GM19099 (cell line): ENCODE data around the gene PTPRD.

Source experiments
- POLR2A ChIP-seq: IDR thresholded peaks from 3 replicates; pipeline ENCODE4 v1.6.1; 2011; ENCODE audit warnings: low read depth; ENCODE audit not compliant: insufficient read length; ENCODE audit errors: extremely low read depth

The PTPRD gene

DNA sequence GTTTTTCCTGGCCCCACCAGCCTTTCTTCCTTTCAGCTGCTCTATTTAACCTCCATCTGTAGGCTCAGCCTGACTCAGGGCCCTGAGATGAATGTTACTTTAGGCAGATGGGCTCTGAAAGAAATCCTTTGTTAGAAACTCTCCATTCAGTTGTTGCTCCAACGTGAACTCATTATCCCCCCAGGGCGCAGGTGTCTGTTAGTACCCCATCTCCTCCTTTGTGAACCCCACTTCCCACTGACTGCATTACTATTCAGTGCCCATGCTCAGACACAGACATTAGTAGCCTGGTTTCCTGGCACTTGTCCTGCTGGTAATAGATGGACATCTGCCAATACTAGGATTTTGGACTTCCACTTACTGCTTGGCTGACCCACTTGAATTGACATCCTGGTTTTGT lies 1271.6 kb downstream of the PTPRD start:
- TF ChIP-seq POLR2A, result no peak

- TF ChIP-seq POLR2A, result no peak
Measured at GRCh38 chr9:9337129-9337528, 1275.7 kb downstream of the PTPRD start.

- no peak for TF ChIP-seq POLR2A
Measured at GRCh38 chr9:9326749-9327148, 1286.1 kb downstream of the PTPRD start.

GRCh38 chr9:9319007-9319406 lies 1293.8 kb downstream of the PTPRD start:
- TF ChIP-seq POLR2A, result no peak

DNA sequence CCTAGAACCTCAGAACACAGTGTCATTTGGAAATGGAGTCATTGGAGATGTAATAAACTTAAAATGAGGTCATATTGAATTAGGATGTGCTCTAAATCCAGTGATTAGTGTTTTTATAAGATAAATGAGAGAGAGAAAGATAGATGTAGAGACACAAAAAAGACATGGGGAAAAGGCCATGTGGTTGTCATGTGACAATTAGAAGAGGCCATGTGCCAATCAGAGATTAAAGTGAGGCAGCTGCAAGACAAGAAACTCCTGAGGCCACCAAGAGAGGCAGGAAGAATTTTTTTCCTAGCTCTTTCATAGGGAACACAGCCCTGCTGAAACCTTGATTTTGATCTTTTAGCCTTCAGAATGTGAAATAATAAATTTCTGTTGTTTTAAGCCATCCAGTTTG lies 1307.2 kb downstream of the PTPRD start:
- TF ChIP-seq POLR2A, result no peak

- no peak for TF ChIP-seq POLR2A
Measured at GRCh38 chr9:9299134-9299533, 1313.7 kb downstream of the PTPRD start.

- TF ChIP-seq POLR2A, result no peak
Measured at GRCh38 chr9:9286001-9286400, 1326.8 kb downstream of the PTPRD start.

DNA sequence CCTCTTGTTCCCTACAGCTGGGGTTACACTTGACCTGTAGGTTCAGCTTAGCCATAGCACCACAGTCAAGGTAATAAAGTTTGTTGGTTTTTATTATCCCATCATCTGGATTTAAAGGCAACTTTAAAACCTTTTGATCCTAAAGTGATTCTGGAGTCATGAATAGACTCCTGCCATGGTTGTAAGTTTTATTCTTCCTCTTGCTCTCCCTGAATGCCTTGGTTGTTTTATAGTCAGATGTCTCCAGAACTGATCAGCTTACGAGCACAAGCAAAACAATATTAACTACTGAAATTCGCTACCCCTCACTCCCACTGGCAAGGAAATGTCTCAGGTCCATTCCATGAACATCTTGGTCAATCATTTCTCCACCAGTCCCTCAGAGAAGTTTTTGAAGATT lies 1328.6 kb downstream of the PTPRD start:
- no peak for TF ChIP-seq POLR2A

- no peak for TF ChIP-seq POLR2A
Measured at GRCh38 chr9:9283159-9283986, 1329.4 kb downstream of the PTPRD start.

- TF ChIP-seq POLR2A, result no peak
Measured at GRCh38 chr9:9275601-9276000, 1337.2 kb downstream of the PTPRD start.

DNA sequence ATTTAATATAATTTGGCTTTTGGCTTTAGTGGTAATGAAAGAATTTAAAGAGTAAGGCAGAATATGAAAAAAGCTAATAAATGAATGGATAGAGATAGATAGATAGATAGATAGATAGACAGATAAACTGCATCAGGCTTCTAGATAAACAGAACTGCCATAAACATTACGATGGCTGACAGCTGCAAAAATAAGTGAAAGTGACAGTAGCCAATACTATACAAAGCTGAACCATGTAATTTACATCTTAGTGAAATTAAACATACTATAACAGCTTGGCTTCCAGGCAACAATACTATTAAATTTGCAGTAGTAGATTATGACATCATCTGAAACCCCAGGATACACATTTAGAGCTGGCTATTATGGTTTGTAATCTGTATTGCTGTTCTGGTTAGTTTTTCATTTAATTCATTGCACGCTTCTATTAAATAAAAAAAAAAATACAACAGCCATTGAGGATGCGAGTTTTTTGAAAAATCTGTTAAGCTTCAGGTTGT lies 1354.8 kb downstream of the PTPRD start:
- TF ChIP-seq POLR2A, result no peak

DNA sequence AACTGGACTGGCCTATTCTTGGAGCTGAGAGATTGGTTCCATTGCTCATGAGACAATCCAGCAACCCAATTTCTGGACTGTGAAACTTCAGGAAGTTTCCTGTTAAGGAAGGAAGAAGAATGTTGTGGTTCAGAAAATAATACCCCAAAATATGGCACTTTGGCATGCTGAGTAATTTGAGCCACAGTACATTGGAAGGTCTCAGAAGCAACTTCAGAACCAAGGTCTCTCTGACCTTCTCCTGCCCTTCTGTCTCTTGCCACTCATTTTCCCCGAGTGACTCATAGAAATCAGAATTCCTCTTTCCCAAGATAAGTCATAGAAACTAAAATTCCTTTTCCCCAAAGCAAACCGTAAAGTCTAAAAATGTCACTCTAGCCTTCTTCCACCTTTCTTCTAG lies 1366.1 kb downstream of the PTPRD start:
- TF ChIP-seq POLR2A, result no peak

DNA sequence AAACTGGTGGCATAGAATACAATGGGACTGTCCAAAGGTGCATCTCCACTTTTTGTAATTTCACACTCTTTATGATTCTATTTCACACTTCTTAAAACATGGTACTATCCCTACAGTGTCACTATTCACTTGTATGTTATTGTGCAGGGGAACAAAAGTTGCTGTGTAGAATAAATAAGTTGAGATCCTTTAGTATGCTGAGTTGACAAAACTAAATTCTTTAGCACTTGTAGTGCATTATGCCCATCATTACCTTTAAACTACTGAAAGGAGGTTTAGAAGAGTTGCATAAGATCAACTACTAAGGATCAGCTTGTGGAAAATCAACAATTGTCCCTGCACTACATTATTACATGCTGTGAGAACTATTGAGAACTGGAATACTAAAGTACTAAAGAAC lies 1380.9 kb downstream of the PTPRD start:
- TF ChIP-seq POLR2A, result no peak

GRCh38 chr9:9229269-9229668 lies 1383.5 kb downstream of the PTPRD start:
- TF ChIP-seq POLR2A, result no peak

DNA sequence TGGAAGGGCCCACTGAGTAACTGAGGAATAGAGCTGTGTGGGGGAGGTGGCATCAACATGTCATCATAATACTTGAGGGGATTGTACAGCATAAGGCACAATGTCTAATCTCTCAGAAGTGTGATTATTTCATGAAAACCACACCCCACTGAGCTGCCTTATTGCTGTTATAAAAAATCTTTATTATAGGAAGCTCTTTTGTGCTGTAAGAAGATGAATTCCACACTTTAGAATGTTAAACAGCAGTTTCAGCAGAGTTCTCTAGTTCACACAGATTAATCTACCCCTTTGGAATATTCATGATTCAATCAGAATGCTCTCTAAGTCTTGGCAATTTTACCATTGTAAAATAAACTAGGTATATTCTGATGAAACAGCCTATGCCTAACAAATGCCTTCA lies 1389.6 kb downstream of the PTPRD start:
- no peak for TF ChIP-seq POLR2A

GRCh38 chr9:9222730-9223129 lies 1390.1 kb downstream of the PTPRD start:
- TF ChIP-seq POLR2A, result no peak

- TF ChIP-seq POLR2A, result no peak
Measured at GRCh38 chr9:9216934-9217333, 1395.9 kb downstream of the PTPRD start.
